Measurements from ENCODE around the gene FKBP3. TPM values are rescaled to one million over a fixed set of nuclear protein-coding genes. Genes with fewer than 3 reads are reported as not detected.

FKBP3 gene
- total RNA-seq, result 19.8 and 22.9 TPM in 2 replicates

DNA sequence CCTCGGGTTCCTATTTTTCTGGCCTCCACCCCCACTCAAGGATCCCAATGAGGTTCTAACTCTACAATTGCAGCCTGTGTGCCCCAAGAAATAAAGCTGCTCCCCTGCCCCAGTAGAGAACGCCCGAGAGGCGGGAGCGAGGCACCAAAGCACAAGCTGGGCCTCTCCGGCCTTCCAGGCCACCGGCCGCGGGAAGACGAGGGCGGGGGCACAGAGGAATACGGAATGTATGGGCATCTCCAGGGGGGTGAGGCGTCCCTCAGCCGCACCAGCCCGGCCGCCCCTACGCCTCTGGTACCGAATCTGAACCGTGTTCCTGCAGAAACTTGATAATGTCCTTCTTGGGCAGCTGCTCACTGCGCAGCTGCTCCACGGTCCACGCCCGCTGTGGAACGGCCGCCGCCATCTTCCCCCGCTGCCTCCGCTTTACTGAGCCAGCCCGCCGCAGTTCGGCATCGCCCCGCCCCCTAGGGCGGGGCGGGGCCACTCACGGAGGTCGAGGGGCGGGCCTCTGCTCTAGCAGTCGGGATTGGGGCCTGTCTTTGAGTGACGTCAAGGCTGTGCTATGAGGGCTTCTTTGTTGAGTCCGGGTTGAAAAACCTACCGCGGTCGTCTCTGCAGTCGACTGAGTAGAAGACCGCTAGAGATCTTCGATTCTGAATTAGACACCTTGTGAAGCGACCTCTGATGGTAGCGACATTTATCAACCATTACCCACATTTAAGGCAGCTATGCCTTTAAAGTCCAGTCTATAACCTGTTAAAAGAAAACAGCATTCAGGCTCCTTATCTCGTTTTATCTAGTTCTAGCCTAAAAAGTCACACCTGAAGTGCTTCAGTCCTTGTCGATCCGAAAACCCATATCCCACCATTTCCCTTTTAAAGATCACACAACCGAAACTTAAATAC, at the start of gene FKBP3:
Gene FKBP3 (minus strand): TSS at position 431 of the 908 bp plus-strand sequence. CDS start 25 bp downstream, at position 406.

DNA sequence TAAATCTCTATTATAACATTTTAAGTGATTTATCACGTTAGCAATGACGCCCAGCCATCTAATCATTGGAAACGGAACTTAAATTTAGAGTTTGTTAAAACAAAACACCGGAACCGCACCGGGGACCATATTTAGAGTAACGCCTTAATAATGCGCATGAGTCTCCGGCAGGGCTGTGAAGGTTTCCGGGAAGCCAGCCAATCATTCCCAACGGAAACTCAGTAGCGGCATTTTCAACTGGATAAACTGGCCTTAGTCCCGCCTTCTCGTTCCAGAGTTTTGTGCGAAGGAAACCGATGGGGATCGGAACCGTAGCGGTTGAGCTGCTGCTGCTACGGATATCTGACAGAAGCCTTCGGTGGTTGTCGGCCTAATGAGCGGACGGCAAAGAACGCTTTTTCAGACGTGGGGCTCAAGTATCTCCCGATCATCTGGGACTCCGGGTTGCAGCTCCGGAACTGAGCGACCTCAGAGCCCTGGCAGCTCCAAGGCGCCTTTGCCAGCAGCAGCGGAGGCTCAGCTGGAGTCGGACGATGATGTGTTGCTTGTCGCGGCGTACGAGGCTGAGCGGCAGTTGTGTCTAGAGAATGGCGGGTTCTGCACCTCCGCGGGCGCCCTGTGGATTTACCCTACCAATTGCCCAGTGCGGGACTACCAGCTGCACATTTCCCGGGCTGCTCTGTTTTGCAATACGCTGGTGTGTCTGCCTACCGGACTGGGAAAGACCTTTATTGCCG, 1.5 kb upstream of the FKBP3 start, which contains the start of gene FANCM:
Gene FANCM (plus strand): TSS at position 272 of the 737 bp plus-strand sequence. CDS start 102 bp downstream, at position 374.

DNA sequence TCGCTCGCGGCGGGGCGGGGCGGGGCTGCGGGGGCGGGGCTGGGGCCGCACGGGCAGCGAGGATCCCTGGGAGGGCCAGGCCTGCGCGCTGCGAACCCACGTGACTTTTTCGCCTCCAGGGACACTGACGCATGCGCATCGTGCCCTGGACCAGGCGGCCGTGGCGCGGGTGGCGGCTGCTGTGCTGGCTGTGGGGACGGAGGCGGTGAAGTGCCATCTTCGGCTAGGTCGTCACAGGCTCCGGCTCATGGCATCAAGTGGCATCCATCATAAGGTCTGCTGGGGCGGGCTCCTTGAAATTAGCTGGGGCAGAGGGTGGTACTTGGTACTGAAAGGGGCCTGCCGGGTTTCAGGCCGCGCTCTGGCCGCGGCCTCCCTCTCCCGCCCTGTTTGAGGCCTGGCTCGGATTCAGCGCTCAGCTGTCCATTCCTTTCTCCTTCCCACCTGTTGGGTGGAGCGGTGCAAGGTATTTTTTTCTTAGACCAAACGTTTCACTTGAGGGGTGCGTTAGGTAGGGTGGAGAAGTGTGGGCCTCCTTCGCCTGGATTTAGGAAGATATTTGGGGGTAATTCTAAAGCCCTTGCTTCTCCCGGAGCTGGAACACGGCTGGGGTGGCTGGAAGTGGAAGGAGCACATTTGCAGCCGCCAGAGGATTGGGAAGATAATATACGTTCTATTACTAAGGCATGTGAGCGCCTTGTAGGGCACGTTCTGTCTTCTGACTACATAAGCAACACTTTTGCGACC, 50.1 kb downstream of the FKBP3 start, which contains the start of gene PRPF39:
Gene PRPF39 (plus strand): TSS at position 141 of the 747 bp plus-strand sequence. CDS start 11,124 bp downstream, outside the sequence.

Other genes with a start within 250 kb of the FKBP3 start
- gene KLHL28, start 172.5 kb downstream of the FKBP3 start, total RNA-seq, result 9.0 and 10.5 TPM in 2 replicates
- gene TOGARAM1, start 172.3 kb downstream of the FKBP3 start, total RNA-seq, result 13.1 and 13.8 TPM in 2 replicates
- 22.3 and 24.9 TPM in 2 replicates for gene PRPF39, start 50.4 kb downstream of the FKBP3 start, total RNA-seq
- gene FANCM, start 1.4 kb upstream of the FKBP3 start, total RNA-seq, result 2.7 and 3.1 TPM in 2 replicates
- 14.8 and 17.7 TPM in 2 replicates for gene MIS18BP1, start 118.7 kb upstream of the FKBP3 start, total RNA-seq